PC-3 (cell line): ENCODE data around the gene ANOS1.

Experiments used
- CTCF ChIP-seq: fragments of 300-600 bp; sonication (generic); conservative IDR thresholded peaks from 2 replicates; pipeline ENCODE4 v1.5.1; 2017; ENCODE audit warnings: antibody characterized with exemption, low read depth, mild to moderate bottlenecking, low read length
- EZH2 ChIP-seq: fragments of 300-600 bp; sonication (generic); IDR thresholded peaks from one replicate; pipeline ENCODE4 v1.6.1; 2017; ENCODE audit warnings: antibody characterized with exemption, mild to moderate bottlenecking, low read length; ENCODE audit not compliant: unreplicated experiment
- EZH2phosphoT487 ChIP-seq: fragments of 300-600 bp; sonication (generic); IDR thresholded peaks from 2 replicates; pipeline ENCODE4 v1.6.1; 2018; ENCODE audit warnings: mild to moderate bottlenecking, antibody characterized with exemption, low read length, borderline replicate concordance

- TF ChIP-seq CTCF (no peak), EZH2phosphoT487 (no peak), EZH2 (no peak)
Measured at GRCh38 chrX:8714164-8714563, 17.8 kb downstream of the ANOS1 start.
